Measurements from ENCODE around the gene NUMBL. TPM values are rescaled to one million over a fixed set of nuclear protein-coding genes. Genes with fewer than 3 reads are reported as not detected.

Gene NUMBL
- total and polyA plus RNA-seq, 2 of the 4 experiments (the other 2 are of a cell fraction), result 6.3 to 29.0 TPM

GRCh38 chr19:40658031-40658430 lies 32.4 kb downstream of the NUMBL start:
- no peak overlapping the region for H2AFZ ChIP-seq (replicated peaks; ENCODE audit: low read length, poor library complexity)
- in situ Hi-C loops (cut with MboI; ENCODE audit: low sequenced_read_pairs), result loop anchor here (10.0 to 25.0 kb wide), 2 partner anchors 487 to 604 kb away; partner anchors contain the start of gene HNRNPUL1
- H3K4ac ChIP-seq (ENCODE audit: low read depth, low read length), result no peak overlapping the region
- POLR2A ChIA-PET (ENCODE audit: unreplicated experiment), result no interaction called here
- TF ChIP-seq MAZ (IDR thresholded peaks at IDR 0.05; ENCODE audit: borderline replicate concordance, low read depth, low read length), result no peak
- TF ChIP-seq RFX5 (IDR thresholded peaks at IDR 0.05; ENCODE audit: low read depth, low read length), result no peak
- TF ChIP-seq RCOR1 (IDR thresholded peaks at IDR 0.05; ENCODE audit: insufficient replicate concordance, low read length), result no peak
- TF ChIP-seq FOS (IDR thresholded peaks at IDR 0.05; ENCODE audit: low read depth, low read length), result no peak
- no peak for TF ChIP-seq NFE2L2 (IDR thresholded peaks at IDR 0.05; ENCODE audit: low read depth, low read length)
- no peak for TF ChIP-seq POLR2A (IDR thresholded peaks at IDR 0.05; ENCODE audit: low read depth, low read length)
- no peak for TF ChIP-seq MAFK (IDR thresholded peaks at IDR 0.05; ENCODE audit: low read depth, low read length)
- TF ChIP-seq MXI1 (IDR thresholded peaks at IDR 0.05; ENCODE audit: borderline replicate concordance, low read depth, low read length), result no peak
- TF ChIP-seq CEBPB (IDR thresholded peaks at IDR 0.05; ENCODE audit: low read depth, low read length), result no peak
- no peak for TF ChIP-seq CHD1 (IDR thresholded peaks at IDR 0.05; ENCODE audit: low read depth, low read length)
- TF ChIP-seq CTCF (conservative IDR thresholded peaks at IDR 0.05; ENCODE audit: low read depth, low read length), result no peak
- TF ChIP-seq USF2 (IDR thresholded peaks at IDR 0.05; ENCODE audit: low read depth, low read length), result no peak
- TF ChIP-seq ELK1 (IDR thresholded peaks at IDR 0.05; ENCODE audit: borderline replicate concordance, low read depth, low read length), result no peak
- TF ChIP-seq RAD21 (IDR thresholded peaks at IDR 0.05; ENCODE audit: low read length), result no peak
- TF ChIP-seq BHLHE40 (IDR thresholded peaks at IDR 0.05; ENCODE audit: low read depth, low read length), result no peak
- TF ChIP-seq SMC3 (IDR thresholded peaks at IDR 0.05; ENCODE audit: low read depth, low read length), result no peak
- dilution Hi-C loops (cut with HindIII; ENCODE audit: low sequenced_read_pairs, unreplicated experiment), result no loop called here
- CTCF ChIA-PET, result no interaction called here
- H3K36me3 ChIP-seq (ENCODE audit: control insufficient read depth, insufficient read depth, low read length), result no peaks in the 10 kb centered on the region
- no peak overlapping the region for H3K27ac ChIP-seq (ENCODE audit: insufficient read depth, low read length)
- H2BK120ac ChIP-seq (ENCODE audit: low read depth, low read length), result no peak overlapping the region
- no peak overlapping the region for H3K18ac ChIP-seq (ENCODE audit: low read depth, low read length)
- no peak overlapping the region for H3K56ac ChIP-seq (ENCODE audit: extremely low read depth, insufficient read depth, low read length)
- DNase-seq, result no peak
- no peaks in the 10 kb centered on the region for H3K27me3 ChIP-seq (ENCODE audit: control insufficient read depth, insufficient read depth, low read length)
- no peak overlapping the region for H4K8ac ChIP-seq (ENCODE audit: low read depth in 2 of 2, low read length in 2 of 2)
- H2BK15ac ChIP-seq (ENCODE audit: low read depth, low read length), result no peak overlapping the region
- no peaks in the 10 kb centered on the region for H3K9me3 ChIP-seq (ENCODE audit: control insufficient read depth, insufficient read depth, low read length)
- no peak overlapping the region for H3K4me2 ChIP-seq (ENCODE audit: low read depth, low read length)
- no peaks in the 10 kb centered on the region for H3K79me1 ChIP-seq (ENCODE audit: low read depth in 1 of 2, low read length in 2 of 2)
- ATAC-seq (ENCODE audit: low read depth), result no peak
- H3K23ac ChIP-seq (ENCODE audit: low read depth, low read length), result no peak overlapping the region
- no peak overlapping the region for H3K14ac ChIP-seq (replicated peaks; ENCODE audit: low read depth, low read length)
- no peak overlapping the region for H3K9ac ChIP-seq (ENCODE audit: low read depth, low read length)
- no peak overlapping the region for H2AK5ac ChIP-seq (ENCODE audit: low read depth, low read length)
- H4K91ac ChIP-seq (ENCODE audit: insufficient read depth, low read depth, low read length), result no peak overlapping the region
- no peak overlapping the region for H2AK9ac ChIP-seq (replicated peaks; ENCODE audit: low read depth, low read length, poor library complexity)
- H2BK5ac ChIP-seq (ENCODE audit: low read depth, low read length, poor library complexity, severe bottlenecking), result no peak overlapping the region
- no peaks in the 10 kb centered on the region for H3K9me1 ChIP-seq (ENCODE audit: insufficient read depth, low read length)
- no peak overlapping the region for H2BK20ac ChIP-seq (ENCODE audit: low read depth, low read length)
- intact Hi-C loops (cut with micrococcal nuclease), result no loop called here
- no peaks in the 10 kb centered on the region for H3K4me1 ChIP-seq (ENCODE audit: control insufficient read depth, insufficient read depth, low read length)
- no peak overlapping the region for H3K4me3 ChIP-seq (ENCODE audit: insufficient read depth, low read depth, low read length)
- H4K20me1 ChIP-seq (ENCODE audit: insufficient read depth, low read length), result no peaks in the 10 kb centered on the region
- no peak overlapping the region for H4K5ac ChIP-seq (ENCODE audit: low read depth, low read length)
- WGBS, 2 experiments (ENCODE audit: extremely low coverage in 2 of 2, insufficient read length in 1 of 2), result 100% methylated on average over 3 of the region's 8 CpGs; no CpG with 5 or more reads in 1 of the 2 experiments
- no TSS peak for BruUV-seq (replicated peaks)
